Sigmoid colon (tissue), 4 donors: ENCODE measurements around the gene ALDH1A1.

Experiments used
- CTCF ChIP-seq, 4 experiments: fragments of 450-650 bp in 3 of 4; fragments of 200-600 bp in 1 of 4; IDR thresholded peaks; one replicate each; pipeline ENCODE4 v1.5.1; 2016 to 2019; ENCODE audit warnings: antibody characterized with exemption in 4 of 4, mild to moderate bottlenecking in 3 of 4, moderate library complexity in 2 of 4
- EP300 ChIP-seq, 4 donors: sonication (generic); formaldehyde crosslinking; IDR thresholded peaks; one replicate each; pipeline ENCODE4 v1.6.1; 2017; ENCODE audit warnings: antibody characterized with exemption in 4 of 4
- POLR2A ChIP-seq, 2 donors: fragments of 450-650 bp; IDR thresholded peaks; one replicate each; pipeline ENCODE4 v1.6.1; 2016; ENCODE audit warnings: antibody characterized with exemption in 2 of 2, mild to moderate bottlenecking in 2 of 2, moderate library complexity in 2 of 2
- POLR2AphosphoS5 ChIP-seq, 4 donors: sonication (generic); formaldehyde crosslinking; IDR thresholded peaks; one replicate each; pipeline ENCODE4 v1.6.1; 2017; ENCODE audit warnings: antibody characterized with exemption in 4 of 4

DNA sequence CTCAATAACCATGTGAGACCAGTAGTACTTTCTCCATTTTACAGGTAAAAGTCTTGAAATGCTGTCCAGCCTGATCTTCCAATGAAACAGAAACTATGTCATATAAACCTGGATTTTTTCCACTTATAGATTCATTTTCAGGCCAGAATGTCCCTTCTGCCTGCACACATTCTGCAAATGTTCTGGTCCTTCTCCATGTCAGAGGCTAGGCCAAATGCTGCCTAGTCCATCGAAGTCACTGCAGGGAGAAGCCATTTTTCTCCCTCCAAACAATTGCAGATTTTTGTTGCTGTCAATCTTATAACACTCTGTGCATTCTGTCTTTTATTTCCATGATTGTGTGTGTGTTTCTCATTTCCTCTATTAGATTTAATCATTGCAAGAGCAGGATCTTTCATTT is 59.4 kb downstream of the ALDH1A1 start:
- no peak for TF ChIP-seq EP300 (IDR thresholded peaks at IDR 0.05)
- TF ChIP-seq CTCF (IDR thresholded peaks at IDR 0.05): no peak
- no peak for TF ChIP-seq POLR2AphosphoS5 (IDR thresholded peaks at IDR 0.05)
- no peak for TF ChIP-seq POLR2A (IDR thresholded peaks at IDR 0.05)
